T-helper 22 cell (primary cell): ENCODE data around the gene SMIM34.

Experiments
- DNase-seq: peaks from one replicate; pipeline ENCODE4 v3.0.0-alpha.2; 2020; ENCODE audit warnings: low read depth

SMIM34 gene

DNA sequence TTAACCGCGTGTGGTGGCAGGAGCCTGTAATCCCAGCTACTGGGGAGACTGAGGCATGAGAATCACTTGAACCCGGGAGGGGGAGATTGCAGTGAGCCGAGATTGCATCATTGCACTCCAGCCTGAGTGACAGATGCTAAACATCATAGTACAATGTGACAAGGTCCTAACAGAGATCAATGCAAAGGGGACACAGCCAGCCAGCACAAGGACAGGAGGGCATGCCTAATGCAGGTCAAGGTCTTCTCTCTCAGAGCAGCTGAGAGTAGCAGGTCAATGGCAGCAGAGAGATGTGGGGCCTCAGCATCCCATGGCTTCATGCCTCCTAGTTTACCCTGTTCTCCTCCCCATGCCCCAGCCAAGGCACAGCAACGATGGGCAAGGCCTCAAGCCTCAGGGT lies 51.4 kb downstream of the SMIM34 start:
- no peak for DNase-seq

DNA sequence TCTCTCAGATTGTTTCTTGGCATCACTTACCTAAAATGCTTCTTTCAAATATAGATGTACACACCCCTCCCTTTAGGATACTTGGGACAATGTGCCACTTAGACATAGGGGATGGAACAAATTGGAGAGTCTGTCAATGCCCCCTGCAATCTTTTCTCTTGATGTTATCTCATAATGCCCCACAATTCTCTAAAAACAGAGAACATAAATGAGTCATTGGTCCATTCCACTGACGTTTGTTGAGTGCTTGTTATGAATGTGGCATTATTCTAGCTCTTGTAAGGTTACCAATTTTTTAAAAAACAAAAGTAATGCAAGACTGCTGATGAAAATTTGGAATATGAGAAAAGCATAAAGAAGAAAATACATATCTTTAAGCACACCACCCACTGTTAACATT lies 54.0 kb downstream of the SMIM34 start:
- DNase-seq = no peak
